SHP77 (cell line): ENCODE results near the gene CAMSAP2.

ENCODE experiments used
- DNase-seq, 2 experiments: peaks; one replicate each; lab custom pipeline; 2025; lab: John Stamatoyannopoulos, UW

CAMSAP2 gene

DNA sequence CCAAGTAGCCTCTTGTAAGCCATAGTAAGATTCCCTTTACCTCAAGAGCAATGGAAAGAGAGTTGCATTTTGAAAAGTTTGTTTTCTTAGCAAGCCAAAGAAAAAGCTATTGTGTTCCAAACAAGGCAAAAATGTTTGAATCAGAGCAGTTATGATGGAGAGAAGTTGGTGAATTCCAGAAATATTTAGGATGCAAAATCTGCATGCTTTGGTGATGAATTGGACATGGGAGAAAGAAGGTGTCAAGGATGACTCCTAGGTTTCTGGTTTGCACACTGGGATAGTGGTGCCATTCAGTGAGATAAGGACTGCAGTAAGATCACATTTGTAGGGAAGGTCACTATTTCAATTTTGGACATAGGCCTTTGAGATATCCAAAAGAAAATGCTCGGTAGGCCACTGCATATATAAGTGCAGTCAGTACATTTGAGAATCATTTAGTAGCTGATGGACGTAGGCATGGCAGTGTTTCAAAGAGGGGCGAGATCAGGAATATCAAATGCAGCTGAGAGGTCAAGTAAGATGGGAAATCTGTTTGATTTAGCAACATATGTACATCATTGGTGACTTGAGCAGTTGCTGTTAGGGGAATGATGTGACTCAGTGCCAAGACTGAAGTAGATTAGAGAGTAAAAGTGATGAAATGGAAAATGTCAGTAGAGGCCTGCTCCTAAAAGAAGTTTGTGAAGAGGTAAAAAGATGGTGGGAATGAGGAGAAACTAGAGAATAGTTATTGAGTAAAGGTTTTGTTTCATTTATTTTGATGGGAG, 100.2 kb downstream of the CAMSAP2 start:
- no peak for DNase-seq

DNA sequence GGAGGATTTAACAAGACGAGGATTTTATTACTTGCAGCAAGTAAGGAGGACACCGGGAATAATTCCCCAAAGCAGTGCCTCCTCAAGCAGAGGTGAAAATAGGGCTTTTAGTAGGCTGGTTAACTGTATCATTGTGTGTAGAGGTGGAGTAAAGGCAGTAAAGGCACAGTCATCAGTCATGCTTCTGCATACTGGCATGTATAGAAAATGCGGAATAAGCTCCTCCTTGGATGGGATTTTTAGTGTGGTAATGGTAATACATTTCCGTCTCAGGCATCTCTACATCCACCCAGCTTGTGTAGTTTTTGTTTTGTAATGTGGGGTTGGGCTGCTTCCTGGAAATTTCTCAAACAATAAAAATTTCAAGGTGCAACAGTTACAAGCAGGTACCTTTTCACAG, 106.7 kb downstream of the CAMSAP2 start:
- no peak for DNase-seq

DNA sequence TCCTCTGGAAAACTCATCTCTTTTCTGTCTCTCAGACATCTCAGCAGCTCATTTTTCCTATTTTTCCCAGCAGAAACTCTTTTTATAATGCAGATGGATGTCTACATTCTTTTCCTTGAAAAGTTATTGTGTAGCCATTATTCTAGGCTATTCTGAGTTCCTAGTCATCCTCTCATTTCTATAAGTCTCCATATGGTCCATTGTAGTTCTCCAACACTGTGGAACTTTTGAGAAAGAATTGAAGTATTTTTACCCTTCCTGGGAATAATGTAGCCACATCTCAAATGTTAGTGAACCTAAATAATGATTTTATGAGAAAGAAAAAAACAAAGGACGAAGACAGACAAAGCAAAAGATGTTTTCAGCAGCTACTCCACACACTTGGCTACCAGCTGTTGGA, 107.7 kb downstream of the CAMSAP2 start:
- no peak for DNase-seq

DNA sequence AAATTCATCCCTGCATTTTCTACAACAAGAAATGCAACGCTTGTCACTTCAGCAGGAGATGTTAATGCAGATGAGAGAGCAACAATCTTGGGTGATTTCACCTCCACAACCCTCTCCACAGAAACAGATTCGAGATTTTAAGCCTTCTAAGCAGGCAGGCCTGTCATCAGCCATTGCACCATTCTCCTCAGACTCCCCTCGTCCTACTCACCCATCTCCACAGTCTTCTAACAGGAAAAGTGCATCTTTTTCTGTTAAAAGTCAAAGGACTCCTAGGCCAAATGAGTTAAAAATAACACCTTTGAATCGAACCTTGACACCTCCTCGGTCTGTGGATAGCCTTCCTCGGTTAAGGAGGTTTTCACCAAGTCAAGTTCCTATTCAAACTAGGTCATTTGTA, 110.7 kb downstream of the CAMSAP2 start:
- DNase-seq = no peak

DNA sequence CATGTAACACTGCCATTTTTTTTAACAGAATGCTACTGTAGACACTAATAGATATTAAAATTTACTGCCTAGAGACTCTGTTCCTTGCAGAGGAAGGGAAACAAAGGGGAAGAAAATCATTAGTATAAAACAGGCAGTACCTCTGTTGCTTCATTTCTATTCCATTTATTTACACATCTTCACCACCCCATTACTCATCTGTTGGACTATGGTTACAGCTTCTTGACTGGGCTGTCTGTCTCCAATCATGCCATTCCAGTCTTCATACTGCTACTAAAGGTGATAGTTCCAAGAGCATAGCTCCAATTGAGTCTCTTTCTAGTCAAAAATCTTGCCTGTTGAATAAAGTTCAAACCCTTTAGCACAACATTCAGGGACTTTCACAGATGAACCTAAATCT, 111.9 kb downstream of the CAMSAP2 start:
- no peak for DNase-seq

DNA sequence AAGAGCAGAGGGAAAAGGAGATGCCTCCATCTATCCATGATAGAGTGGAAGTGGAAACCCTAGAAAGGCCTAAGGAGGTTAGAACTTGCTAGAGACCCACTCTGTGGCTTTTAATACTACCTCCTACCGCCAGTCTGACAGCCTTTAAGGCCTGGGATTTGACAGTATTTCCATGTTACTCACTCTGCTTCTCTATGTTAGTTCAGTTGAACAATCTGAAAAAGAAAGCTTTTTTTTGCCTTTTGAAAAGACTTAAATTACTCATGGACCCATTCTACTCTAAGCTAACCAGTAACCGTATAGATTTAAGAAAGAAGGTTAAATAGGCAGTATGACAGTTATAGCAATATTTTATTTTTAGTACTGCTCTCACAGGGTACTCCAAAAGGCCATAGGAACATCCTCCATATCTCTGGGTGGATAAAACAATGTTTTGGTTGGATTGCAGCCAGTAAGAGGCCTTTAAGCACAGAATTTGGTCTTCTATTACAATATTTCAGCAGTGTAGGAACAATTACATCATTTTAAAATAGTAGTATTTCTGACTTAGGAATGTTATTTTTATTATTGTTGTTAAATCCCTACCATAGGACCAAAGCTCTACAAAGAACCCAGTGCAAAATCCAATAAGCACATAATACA, 118.1 kb downstream of the CAMSAP2 start:
- no peak for DNase-seq

DNA sequence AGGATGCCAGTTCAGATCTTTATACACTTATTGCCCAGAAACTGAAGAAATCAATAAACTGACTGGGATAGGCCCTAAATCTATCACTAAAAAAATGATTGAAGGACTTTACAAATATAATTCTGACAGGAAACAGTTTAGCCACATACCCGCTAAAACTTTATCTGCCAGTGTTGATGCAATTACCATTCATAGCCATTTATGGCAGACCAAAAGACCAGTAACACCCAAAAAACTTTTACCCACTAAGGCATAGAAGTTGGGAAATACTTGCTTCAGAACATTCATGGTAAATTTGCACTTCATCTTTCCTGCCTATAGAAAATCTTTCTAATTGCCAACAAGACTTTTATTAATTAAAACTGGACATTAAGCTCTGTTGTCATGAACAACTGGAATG, 119.1 kb downstream of the CAMSAP2 start:
- DNase-seq = no peak

DNA sequence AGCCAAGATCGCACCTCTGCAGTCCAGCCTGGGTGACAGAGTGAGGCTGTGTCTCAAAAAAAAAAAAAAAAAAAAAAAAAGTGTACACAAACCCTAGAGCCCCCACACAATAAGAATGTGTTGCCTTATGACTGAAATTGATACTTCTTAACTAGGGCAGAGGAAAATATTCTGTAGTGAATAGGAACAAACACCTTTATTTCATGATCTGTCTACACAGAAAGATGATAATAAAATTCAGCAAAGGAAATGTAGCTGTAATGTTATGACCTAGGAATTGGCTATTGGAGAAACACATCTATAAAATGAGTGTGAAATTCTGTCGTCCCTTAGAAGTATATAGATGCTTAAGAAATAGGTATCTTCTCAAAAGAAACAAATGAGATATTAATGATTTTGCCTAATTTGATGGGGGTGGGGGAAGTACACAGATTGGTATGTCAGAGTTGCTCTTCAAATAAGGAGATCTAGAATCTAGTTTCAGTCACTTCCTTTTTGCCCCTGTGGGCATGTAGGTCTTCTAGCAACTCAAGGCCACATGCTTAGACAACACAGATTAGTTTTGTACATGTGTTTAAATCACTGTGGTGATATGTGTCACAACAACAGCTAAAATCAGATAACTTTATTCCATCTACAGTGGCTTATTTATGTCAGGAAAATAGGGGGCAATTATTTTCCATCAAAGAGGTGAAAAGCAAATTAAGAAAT, 123.4 kb downstream of the CAMSAP2 start:
- DNase-seq = no peak

DNA sequence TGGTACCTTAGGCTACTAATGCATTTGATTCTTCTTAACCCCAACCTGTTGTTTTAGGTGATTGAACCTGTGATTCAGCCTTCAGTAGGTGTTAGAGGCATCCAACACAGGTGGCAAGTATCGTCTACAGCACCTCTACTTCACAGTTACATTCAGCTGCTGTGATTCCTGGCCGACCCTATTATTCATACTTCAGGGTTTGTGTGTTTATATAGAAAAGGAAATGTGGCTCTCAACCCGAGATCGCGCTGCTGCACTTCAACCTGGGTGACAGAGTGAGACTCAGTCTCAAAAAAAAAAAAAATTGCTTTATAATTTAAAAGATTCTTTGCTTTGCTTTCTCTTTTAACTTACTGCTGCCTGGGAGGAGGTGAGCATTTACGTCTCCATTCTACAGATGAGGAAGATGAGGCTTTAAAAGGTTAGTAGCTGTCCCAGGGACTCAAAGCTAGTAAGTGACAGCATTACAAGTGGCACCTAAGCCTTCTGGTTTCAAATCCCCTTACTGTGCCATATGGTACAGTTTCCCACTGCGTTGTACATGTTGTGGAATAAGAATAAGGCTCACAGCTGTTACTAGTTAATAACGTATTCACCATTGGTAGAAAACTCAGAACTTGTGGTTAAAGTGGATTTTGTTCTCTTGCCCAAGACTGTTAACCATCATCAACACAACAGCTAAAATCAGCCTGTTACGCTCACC, 124.2 kb downstream of the CAMSAP2 start:
- no peak for DNase-seq

DNA sequence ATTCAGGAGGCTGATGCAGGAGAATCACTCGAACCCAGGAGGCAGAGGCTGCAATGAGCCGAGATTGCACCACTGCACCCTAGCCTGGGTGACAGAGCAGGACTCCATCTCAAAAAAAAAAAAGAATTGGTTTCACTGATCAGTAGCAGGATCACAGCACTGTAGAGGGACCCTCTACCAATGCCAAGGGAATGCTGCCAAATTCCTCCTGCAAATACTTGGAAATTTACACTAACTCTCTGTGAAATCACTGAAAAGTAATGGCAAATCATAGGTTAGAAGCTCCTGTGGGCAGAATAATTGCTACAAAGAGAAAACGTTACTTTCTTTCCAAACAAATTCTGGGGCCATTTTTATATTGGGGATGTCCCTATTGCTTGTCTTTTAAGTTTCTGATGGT, 127.4 kb downstream of the CAMSAP2 start:
- no peak for DNase-seq

DNA sequence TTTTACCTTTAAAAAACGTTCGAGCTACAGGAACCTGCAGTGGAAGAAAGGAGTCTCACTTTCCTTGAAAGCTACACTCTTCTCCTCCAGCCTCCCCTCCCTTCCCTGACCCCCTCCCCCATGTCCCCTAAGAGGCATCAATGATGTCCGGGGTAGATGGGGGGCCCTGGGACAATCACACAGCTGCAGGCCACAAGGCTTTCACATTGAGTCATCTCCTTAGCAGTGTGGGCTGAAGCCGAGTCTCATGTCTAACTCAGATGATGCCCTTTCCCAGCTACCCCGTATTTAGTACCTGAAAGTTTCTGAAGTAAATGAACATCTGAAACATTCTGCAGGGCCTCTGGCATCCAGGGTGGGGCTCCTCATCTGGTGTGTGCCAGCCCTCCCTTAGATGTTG, 127.8 kb downstream of the CAMSAP2 start:
- no peak for DNase-seq

DNA sequence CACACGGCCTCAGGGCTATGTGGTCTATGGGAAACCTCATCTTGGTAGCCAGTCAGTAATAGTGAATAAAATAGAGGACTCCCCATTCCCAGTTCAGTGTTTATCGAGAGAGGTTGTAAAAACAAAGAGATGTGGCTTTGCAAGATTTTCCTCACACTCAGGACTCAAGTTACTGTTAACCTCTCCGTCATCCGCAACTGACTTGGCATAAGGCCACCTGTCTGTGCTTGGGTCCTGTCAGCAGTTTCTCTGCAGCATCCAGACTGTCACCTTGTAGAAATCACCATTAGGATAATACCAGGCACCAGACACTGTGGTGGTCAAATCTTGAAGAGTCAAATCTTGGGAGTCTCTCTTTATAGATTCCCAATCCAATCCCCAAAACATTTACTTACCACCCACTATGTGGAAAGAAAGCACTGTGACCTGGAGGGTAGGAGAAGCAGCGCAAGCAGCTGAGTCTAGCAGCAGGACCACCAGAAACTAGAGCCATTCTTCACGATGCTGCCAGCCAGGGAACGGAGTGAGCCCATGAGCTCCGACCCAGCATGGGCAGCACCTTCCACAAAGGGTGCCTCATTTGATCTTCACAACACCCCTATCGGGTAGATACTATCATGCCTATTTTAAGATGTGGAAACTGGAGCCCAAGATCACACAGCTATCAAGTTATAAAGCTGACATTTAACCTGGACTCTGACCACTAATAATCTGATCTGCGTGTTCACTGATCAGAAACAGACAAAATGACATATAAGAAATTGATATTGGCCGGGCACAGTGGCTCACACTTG, 128.5 kb downstream of the CAMSAP2 start:
- peak in 1 of 2 experiments; percentile 8 for DNase-seq

DNA sequence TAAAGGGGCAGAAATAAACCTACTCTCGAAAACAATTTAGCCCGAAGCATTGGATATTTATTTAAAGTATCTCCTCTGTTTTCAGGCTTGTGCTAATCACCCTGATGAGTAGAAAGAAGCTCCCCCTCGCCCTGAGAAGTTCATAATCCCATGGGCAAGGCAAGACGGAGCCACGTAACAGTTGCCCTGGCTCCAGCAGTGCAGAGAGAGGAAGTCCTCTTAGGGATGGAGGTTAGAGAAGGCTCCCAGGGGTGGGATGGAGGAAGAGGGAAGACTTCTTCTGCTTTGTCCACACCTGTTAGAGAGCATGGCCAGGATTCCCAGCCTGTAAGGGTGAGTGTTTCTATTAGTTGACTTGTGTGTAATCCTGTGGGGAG, 130.7 kb downstream of the CAMSAP2 start:
- no peak for DNase-seq

DNA sequence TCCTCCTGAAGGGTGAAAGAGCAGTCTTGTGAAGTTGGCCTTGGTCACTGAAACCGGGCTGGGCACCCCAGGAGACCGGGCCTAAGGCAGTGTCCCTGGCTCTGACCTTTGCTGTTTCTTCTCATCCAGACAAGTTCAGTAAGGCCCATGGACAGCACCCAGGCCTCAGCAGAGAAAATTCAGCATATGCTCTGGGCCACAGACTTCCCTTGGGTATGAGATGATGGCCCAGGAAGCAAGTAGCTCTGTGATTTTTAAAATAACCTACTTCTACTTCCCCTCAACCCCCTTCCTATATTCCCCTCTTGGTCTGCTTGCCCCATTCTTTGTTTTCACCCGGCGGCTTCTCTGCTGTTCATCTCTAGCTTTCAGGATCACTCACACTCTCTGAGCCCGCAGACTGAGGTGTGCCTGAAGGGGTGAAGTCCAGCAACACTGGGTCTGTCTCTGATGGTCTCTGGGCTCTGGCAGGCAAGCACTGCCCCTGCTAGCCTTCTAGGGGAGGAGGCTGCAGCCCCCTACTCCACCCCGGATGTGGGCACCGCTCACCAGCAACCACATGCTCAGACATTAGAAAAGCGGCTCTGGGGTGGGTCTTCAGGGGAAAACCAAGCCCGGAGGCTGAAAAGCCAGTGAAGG, 131.2 kb downstream of the CAMSAP2 start:
- DNase-seq = no peak

DNA sequence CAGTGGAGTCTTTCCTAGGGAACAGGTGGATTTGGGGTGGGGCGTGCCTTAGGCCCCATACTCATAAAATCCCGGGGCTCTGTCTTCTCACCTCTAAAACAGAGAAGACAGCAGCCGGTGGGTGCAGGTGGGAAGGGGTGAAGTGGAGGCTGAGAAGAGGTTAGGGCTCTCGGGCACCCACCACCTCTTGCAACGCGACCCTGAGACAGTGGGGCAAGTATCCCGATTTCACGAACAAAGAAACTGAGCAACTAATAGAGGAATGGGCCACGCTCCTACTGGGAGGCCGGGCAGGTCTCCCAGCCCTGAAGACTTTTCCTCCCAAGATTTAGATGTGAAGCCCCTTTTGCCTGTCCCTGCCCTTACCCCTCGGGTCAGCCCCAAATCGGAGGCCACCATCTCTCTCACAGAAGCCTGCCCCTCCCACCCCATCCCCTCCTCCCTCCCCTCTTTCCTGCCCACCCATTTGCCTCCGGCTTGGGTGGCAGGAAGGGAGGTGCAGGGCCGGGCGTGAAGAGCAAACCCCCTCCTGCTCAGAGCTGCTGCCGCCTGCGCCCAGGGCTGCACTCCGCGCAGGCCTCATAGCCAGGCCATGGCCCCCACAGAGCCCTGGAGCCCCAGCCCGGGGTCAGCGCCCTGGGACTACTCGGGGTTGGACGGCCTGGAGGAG, 133.9 kb downstream of the CAMSAP2 start, which contains the start of gene GPR25:
GPR25 (plus strand) TSS at position 536 of the 670 bp plus-strand sequence; CDS start at position 593, 57 bp downstream.
- no peak for DNase-seq

DNA sequence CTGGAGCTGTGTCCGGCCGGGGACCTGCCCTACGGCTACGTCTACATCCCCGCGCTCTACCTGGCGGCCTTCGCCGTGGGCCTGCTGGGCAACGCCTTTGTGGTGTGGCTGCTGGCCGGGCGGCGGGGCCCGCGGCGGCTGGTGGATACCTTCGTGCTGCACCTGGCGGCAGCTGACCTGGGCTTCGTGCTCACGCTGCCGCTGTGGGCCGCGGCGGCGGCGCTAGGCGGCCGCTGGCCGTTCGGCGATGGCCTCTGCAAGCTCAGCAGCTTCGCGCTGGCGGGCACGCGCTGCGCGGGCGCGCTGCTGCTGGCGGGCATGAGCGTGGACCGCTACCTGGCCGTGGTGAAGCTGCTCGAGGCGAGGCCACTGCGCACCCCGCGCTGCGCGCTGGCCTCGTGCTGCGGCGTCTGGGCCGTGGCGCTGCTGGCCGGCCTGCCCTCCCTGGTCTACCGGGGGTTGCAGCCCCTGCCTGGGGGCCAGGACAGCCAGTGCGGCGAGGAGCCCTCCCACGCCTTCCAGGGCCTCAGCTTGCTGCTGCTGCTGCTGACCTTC, 134.5 kb downstream of the CAMSAP2 start:
- DNase-seq = no peak

DNA sequence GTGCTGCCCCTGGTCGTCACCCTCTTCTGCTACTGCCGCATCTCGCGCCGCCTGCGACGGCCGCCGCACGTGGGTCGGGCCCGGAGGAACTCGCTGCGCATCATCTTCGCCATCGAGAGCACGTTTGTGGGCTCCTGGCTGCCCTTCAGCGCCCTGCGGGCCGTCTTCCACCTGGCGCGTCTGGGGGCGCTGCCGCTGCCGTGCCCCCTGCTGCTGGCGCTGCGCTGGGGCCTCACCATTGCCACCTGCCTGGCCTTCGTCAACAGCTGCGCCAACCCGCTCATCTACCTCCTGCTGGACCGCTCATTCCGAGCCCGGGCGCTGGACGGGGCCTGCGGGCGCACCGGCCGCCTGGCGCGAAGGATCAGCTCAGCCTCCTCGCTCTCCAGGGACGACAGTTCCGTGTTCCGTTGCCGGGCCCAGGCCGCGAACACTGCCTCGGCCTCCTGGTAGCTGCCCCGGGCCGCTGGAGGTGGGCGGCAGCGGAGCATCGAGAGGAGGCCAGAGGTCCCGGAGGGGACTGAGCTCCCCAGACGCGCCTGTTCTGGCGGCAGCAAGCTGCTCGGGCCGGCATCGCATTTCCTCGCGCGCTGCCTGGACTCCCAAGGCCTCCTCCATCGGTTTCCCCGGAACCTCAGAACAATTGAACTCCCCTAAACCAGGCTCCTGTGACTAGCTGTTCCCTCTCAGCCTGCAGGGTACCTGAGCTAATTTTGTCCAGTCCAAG, 135.1 kb downstream of the CAMSAP2 start:
- no peak for DNase-seq

DNA sequence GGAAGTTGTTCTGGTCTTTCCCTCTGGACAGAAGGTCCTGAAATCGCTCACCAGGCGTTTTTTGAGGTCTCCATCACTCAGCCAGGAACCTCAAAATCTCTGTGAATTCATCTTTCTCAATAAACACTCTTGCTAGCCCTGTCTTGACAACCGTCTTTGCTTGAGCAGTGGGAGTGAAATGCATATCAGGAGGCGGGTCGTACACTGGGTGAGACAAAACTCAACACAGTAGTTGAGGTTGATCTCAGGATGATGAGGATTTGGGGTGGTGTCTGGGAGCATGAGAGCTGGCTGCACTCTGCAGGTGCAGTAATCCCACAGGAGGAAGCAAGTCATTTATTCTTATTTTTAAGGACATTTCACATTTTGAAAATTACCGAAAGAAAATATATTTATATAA, 136.0 kb downstream of the CAMSAP2 start:
- DNase-seq = no peak

DNA sequence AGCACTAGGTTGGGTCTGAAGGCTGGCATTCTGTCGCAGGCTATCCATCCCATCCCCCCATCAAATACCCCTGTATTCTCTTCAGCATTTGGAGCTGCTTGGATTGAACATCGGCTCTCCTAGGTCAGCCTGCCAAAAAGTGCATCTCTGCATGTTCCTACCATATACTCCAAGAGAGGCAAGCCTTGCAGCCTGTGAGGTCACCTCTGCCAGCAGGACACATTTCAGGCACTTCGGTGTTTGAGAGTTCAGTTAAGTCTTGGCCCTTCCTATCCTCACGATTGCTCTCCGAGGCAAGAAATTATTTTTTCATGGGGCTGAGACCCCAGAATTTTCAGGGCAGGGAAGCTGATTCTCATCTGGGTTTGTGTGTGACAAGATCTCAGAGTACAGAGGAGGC, 136.7 kb downstream of the CAMSAP2 start:
- no peak for DNase-seq

DNA sequence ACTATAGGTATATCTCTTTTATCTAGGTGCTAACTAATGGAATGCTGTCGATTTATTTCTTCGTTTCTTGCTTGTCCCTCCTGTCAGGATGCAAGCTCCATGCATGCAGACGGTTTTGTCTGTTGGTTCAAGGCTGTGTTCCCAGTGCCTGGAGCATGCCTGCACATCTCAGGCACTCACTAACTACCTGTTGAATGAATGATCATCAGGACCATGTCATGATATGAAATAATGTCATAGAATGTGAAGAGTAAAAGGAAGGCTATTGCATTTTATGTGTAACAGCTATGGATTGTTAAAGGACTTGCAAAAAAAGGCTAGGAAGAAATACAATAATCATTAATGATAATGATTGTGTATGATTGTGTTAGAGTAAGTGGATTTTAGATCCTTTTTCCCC, 138.3 kb downstream of the CAMSAP2 start:
- DNase-seq = no peak
